ENCODE measurements around the gene F13B. TPM values are rescaled to one million over a fixed set of nuclear protein-coding genes. Genes with fewer than 3 reads are reported as not detected.

The F13B gene
- total RNA-seq, 4 donors from 2014 or later: not detected

GRCh38 chr1:197065559-197065958 lies 1.5 kb downstream of the F13B start:
- in situ Hi-C loops (cut with MboI; ENCODE audit: low pct_ligation_motif_present in 1 of 4, low pct_unique_long_range_greater_than_20kb in 1 of 4, low sequenced_read_pairs in 3 of 4): no loop called here
- DNase-seq: no peak

GRCh38 chr1:197063212-197063611 lies 3.8 kb downstream of the F13B start:
- TF ChIP-seq EP300 (IDR thresholded peaks at IDR 0.05; ENCODE audit: low read depth) (no peak), CTCF (IDR thresholded peaks at IDR 0.05) (no peak), POLR2A (IDR thresholded peaks at IDR 0.05) (no peak), POLR2AphosphoS5 (IDR thresholded peaks at IDR 0.05) (no peak)
- H3K9me3 ChIP-seq: no peaks in the 10 kb centered on the region
- H3K36me3 ChIP-seq: no peaks in the 10 kb centered on the region
- DNase-seq: no peak
- no peaks in the 10 kb centered on the region for H3K27me3 ChIP-seq
- 55 to 72% methylated on average over 2 of the region's 2 CpGs for WGBS, 2 donors (ENCODE audit: low coverage in 1 of 2)
- H3K27ac ChIP-seq: no peak overlapping the region
- intact Hi-C loops (cut with DNase I; ENCODE audit: low total_unique reads) (no loop called here), in situ Hi-C loops (cut with MboI; ENCODE audit: low pct_ligation_motif_present in 1 of 4, low pct_unique_long_range_greater_than_20kb in 1 of 4, low sequenced_read_pairs in 3 of 4) (no loop called here)
- H3K4me3 ChIP-seq: no peak overlapping the region
- no peaks in the 10 kb centered on the region for H3K4me1 ChIP-seq

More at GRCh38 chr1:197065559-197065958, 1.5 kb downstream of the F13B start:
- Histone ChIP-seq H3K9me3 (no peaks in the 10 kb centered on the region), H3K4me1 (no peaks in the 10 kb centered on the region), H3K4me3 (no peak overlapping the region), H3K36me3 (no peaks in the 10 kb centered on the region), H3K27me3 (no peaks in the 10 kb centered on the region), H3K27ac (no peak overlapping the region)
- intact Hi-C loops (cut with DNase I; ENCODE audit: low total_unique reads): no loop called here
- no peak for TF ChIP-seq POLR2A (IDR thresholded peaks at IDR 0.05)
- no peak for TF ChIP-seq EP300 (IDR thresholded peaks at IDR 0.05; ENCODE audit: low read depth)
- TF ChIP-seq CTCF (IDR thresholded peaks at IDR 0.05): no peak
- TF ChIP-seq POLR2AphosphoS5 (IDR thresholded peaks at IDR 0.05): no peak

- 70 to 80% methylated on average over 2 of the region's 2 CpGs for WGBS, 2 donors (ENCODE audit: low coverage in 1 of 2)
- no peak overlapping the region for H3K4me3 ChIP-seq
- no peaks in the 10 kb centered on the region for H3K27me3 ChIP-seq
- DNase-seq: no peak
- in situ Hi-C loops (cut with MboI; ENCODE audit: low pct_ligation_motif_present in 1 of 4, low pct_unique_long_range_greater_than_20kb in 1 of 4, low sequenced_read_pairs in 3 of 4) (no loop called here), intact Hi-C loops (cut with DNase I; ENCODE audit: low total_unique reads) (no loop called here)
- TF ChIP-seq EP300 (IDR thresholded peaks at IDR 0.05; ENCODE audit: low read depth) (no peak), POLR2AphosphoS5 (IDR thresholded peaks at IDR 0.05) (no peak), POLR2A (IDR thresholded peaks at IDR 0.05) (no peak), CTCF (IDR thresholded peaks at IDR 0.05) (no peak)
- no peaks in the 10 kb centered on the region for H3K36me3 ChIP-seq
- no peaks in the 10 kb centered on the region for H3K9me3 ChIP-seq
- H3K4me1 ChIP-seq: no peaks in the 10 kb centered on the region
- H3K27ac ChIP-seq: no peak overlapping the region
Observed at GRCh38 chr1:197062692-197063091, 4.4 kb downstream of the F13B start.

GRCh38 chr1:197049100-197049499 lies 18.0 kb downstream of the F13B start:
- H3K9me3 ChIP-seq: no peaks in the 10 kb centered on the region
- no peaks in the 10 kb centered on the region for H3K36me3 ChIP-seq
- H3K4me3 ChIP-seq: no peak overlapping the region
- TF ChIP-seq POLR2AphosphoS5 (IDR thresholded peaks at IDR 0.05) (no peak), EP300 (IDR thresholded peaks at IDR 0.05; ENCODE audit: low read depth) (no peak), POLR2A (IDR thresholded peaks at IDR 0.05) (no peak), CTCF (IDR thresholded peaks at IDR 0.05) (no peak)
- no peak overlapping the region for H3K27ac ChIP-seq
- in situ Hi-C loops (cut with MboI; ENCODE audit: low pct_ligation_motif_present in 1 of 4, low pct_unique_long_range_greater_than_20kb in 1 of 4, low sequenced_read_pairs in 3 of 4): no loop called here
- intact Hi-C loops (cut with DNase I; ENCODE audit: low total_unique reads): no loop called here
- no peaks in the 10 kb centered on the region for H3K27me3 ChIP-seq
- DNase-seq: no peak
- H3K4me1 ChIP-seq: no peaks in the 10 kb centered on the region
